ENCODE measurements around the gene SFXN1. TPM values are rescaled to one million over a fixed set of nuclear protein-coding genes. Genes with fewer than 3 reads are reported as not detected.
A peak's percentile ranks its signal among the peaks of the same experiment; 100 is the strongest.

SFXN1 gene
- total and polyA plus RNA-seq, 4 donors = 55.9 to 80.0 (median 76.8) TPM

DNA sequence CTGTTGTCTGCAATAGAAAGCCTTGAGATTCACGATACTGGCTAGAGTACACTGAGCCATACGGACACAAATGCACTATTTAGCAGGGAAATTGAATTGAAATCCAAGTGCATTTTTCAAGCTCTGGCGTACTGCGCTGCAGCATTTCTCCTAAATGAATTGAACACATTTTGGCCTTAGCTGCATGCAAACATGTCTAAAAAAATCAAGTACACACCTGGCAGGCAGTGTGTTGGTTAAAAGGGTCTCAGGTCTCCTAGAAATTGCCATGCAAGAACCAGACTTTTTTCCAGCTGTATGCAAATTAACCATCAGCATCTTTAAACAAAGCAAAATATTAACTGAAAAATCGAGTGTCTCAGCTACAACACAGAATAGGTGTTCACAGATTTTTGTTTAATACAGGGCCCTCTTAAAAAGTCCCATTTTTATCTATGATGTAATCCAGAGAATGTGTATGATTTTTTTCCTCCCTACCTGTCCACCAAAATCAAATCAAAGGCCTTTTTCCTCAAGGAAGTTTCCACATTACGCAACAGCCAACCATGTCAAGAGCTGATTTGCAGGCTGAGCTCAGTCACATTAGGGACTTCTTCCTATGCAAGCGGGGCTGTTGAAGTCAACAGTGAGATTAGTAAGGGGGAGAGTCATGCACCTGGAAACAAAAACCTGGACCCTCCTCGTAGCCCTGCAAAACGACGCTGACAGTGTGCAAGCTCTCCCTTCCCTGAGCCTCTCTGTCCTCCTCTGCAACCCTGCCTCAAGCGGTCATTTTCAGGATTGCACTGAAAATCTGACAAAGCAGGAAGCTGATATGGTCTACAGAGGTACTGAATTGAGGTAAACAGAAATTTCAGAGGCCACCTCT lies 14.1 kb upstream of the SFXN1 start:
- 24% methylated on average over 8 of the region's 11 CpGs for WGBS (ENCODE audit: insufficient coverage)
- H3K4me3 ChIP-seq (ENCODE audit: low read depth, low read length) = no peak overlapping the region

GRCh38 chr5:175464942-175465233 lies 13.5 kb upstream of the SFXN1 start:
- H3K4me1 ChIP-seq (ENCODE audit: control insufficient read depth, insufficient read depth, low read length) = peaks cover 4% of the 10 kb centered on the region
- WGBS (ENCODE audit: insufficient coverage) = no CpG with 5 or more reads among the region's 3 CpGs
- no peaks in the 10 kb centered on the region for H3K36me3 ChIP-seq (ENCODE audit: control insufficient read depth, insufficient read depth, low read length)
- DNase-seq (ENCODE audit: low read depth in 4 of 6, low spot score in 6 of 6) = no peak
- no peaks in the 10 kb centered on the region for H3K9me3 ChIP-seq (ENCODE audit: control insufficient read depth, insufficient read depth, low read length)
- H3K4me3 ChIP-seq (ENCODE audit: low read depth, low read length) = no peak overlapping the region
- H3K27ac ChIP-seq (ENCODE audit: low read depth, low read length) = no peak overlapping the region
- no peaks in the 10 kb centered on the region for H3K27me3 ChIP-seq (ENCODE audit: control insufficient read depth, insufficient read depth, low read length)

More for the DNA sequence above, 14.1 kb upstream of the SFXN1 start:
- H3K27ac ChIP-seq (ENCODE audit: low read depth, low read length) = no peak overlapping the region
- DNase-seq (ENCODE audit: low read depth in 4 of 6, low spot score in 6 of 6) = peak in 4 of 6 donors; percentile 54 to 95 (median 78)
- peaks cover 4% of the 10 kb centered on the region for H3K4me1 ChIP-seq (ENCODE audit: control insufficient read depth, insufficient read depth, low read length)
- H3K27me3 ChIP-seq (ENCODE audit: control insufficient read depth, insufficient read depth, low read length) = no peaks in the 10 kb centered on the region
- H3K9me3 ChIP-seq (ENCODE audit: control insufficient read depth, insufficient read depth, low read length) = no peaks in the 10 kb centered on the region
- H3K36me3 ChIP-seq (ENCODE audit: control insufficient read depth, insufficient read depth, low read length) = no peaks in the 10 kb centered on the region

GRCh38 chr5:175465282-175465681 lies 13.1 kb upstream of the SFXN1 start:
- no peak overlapping the region for H3K27ac ChIP-seq (ENCODE audit: low read depth, low read length)
- DNase-seq (ENCODE audit: low read depth in 4 of 6, low spot score in 6 of 6) = no peak
- H3K4me3 ChIP-seq (ENCODE audit: low read depth, low read length) = no peak overlapping the region
- H3K36me3 ChIP-seq (ENCODE audit: control insufficient read depth, insufficient read depth, low read length) = no peaks in the 10 kb centered on the region
- H3K27me3 ChIP-seq (ENCODE audit: control insufficient read depth, insufficient read depth, low read length) = no peaks in the 10 kb centered on the region
- peaks cover 6% of the 10 kb centered on the region for H3K4me1 ChIP-seq (ENCODE audit: control insufficient read depth, insufficient read depth, low read length)
- 43% methylated on average over 1 of the region's 3 CpGs for whole genome bisulfite sequencing (ENCODE audit: insufficient coverage)
- no peaks in the 10 kb centered on the region for H3K9me3 ChIP-seq (ENCODE audit: control insufficient read depth, insufficient read depth, low read length)

GRCh38 chr5:175466700-175467318 lies 11.6 kb upstream of the SFXN1 start:
- Histone ChIP-seq H3K27me3 (ENCODE audit: control insufficient read depth, insufficient read depth, low read length) (no peaks in the 10 kb centered on the region), H3K4me1 (ENCODE audit: control insufficient read depth, insufficient read depth, low read length) (peaks cover 8% of the 10 kb centered on the region), H3K36me3 (ENCODE audit: control insufficient read depth, insufficient read depth, low read length) (no peaks in the 10 kb centered on the region), H3K27ac (ENCODE audit: low read depth, low read length) (no peak overlapping the region), H3K9me3 (ENCODE audit: control insufficient read depth, insufficient read depth, low read length) (no peaks in the 10 kb centered on the region), H3K4me3 (ENCODE audit: low read depth, low read length) (no peak overlapping the region)
- WGBS (ENCODE audit: insufficient coverage) = 50% methylated on average over 3 of the region's 5 CpGs
- peak in 2 of 6 donors; percentile 61 to 85 for DNase-seq (ENCODE audit: low read depth in 4 of 6, low spot score in 6 of 6)

DNA sequence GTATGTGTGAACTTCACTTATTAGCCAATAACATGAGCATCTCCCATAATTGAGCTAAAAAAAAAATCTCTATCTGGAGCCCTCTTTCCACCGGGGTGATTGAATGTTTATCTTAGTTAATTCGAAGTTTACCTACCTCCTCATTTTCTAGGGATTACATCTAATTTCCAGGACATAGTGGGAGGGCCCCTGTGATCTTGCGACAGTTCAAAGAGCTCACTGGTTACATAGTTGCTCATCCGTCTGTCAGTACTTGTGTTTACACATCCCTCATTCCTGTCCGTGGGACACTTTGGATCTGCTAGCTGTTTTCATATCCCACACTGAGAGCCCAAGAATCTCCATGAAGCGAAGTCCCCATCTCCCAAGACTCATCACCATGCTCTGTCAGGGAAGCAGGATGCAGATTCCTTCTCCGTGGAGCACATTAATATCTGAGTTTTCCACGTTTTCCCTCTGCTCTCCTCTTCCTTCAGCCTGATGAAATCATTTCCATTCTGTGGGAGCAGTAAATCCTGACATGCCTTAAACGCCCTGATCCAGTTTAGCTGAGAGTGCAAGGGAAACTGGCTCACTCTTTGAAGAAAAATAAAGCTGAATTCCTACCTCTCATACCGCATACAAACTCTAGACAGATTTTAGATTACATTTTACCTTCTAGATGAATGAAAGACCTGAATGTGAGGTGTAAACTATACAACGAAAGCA lies 10.2 kb upstream of the SFXN1 start:
- 64% methylated on average over 6 of the region's 11 CpGs for WGBS (ENCODE audit: insufficient coverage)
- no peak for DNase-seq (ENCODE audit: low read depth in 4 of 6, low spot score in 6 of 6)
- H3K4me3 ChIP-seq (ENCODE audit: low read depth, low read length) = no peak overlapping the region
- no peaks in the 10 kb centered on the region for H3K9me3 ChIP-seq (ENCODE audit: control insufficient read depth, insufficient read depth, low read length)
- no peaks in the 10 kb centered on the region for H3K27me3 ChIP-seq (ENCODE audit: control insufficient read depth, insufficient read depth, low read length)
- no peaks in the 10 kb centered on the region for H3K36me3 ChIP-seq (ENCODE audit: control insufficient read depth, insufficient read depth, low read length)
- no peak overlapping the region for H3K27ac ChIP-seq (ENCODE audit: low read depth, low read length)
- H3K4me1 ChIP-seq (ENCODE audit: control insufficient read depth, insufficient read depth, low read length) = peaks cover 8% of the 10 kb centered on the region

DNA sequence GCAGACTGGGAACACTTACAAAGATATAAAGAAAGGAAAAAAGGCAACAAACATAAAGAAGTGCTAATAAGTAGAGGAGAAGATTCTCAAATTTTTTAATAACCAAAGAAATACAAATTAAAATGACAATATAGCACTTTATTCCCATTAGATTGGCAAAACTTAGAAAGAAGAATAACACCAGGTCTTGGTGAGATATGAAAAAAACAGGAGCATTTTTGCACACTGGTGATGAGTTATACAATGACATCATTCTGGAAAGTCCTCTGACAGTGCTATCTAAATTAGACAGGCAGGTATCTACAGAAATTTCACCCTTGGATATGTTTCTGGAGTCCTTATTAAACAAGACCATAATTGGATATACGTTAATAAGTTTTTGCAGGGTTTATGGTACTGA lies 9.5 kb upstream of the SFXN1 start:
- H3K36me3 ChIP-seq (ENCODE audit: control insufficient read depth, insufficient read depth, low read length) = no peaks in the 10 kb centered on the region
- no peak overlapping the region for H3K27ac ChIP-seq (ENCODE audit: low read depth, low read length)
- WGBS (ENCODE audit: insufficient coverage) = no CpG with 5 or more reads among the region's 1 CpG
- no peak for DNase-seq (ENCODE audit: low read depth in 4 of 6, low spot score in 6 of 6)
- H3K9me3 ChIP-seq (ENCODE audit: control insufficient read depth, insufficient read depth, low read length) = no peaks in the 10 kb centered on the region
- no peak overlapping the region for H3K4me3 ChIP-seq (ENCODE audit: low read depth, low read length)
- no peaks in the 10 kb centered on the region for H3K27me3 ChIP-seq (ENCODE audit: control insufficient read depth, insufficient read depth, low read length)
- peaks cover 8% of the 10 kb centered on the region for H3K4me1 ChIP-seq (ENCODE audit: control insufficient read depth, insufficient read depth, low read length)

- DNase-seq (ENCODE audit: low read depth in 4 of 6, low spot score in 6 of 6) = no peak
- Histone ChIP-seq H3K4me1 (ENCODE audit: control insufficient read depth, insufficient read depth, low read length) (peaks cover 8% of the 10 kb centered on the region), H3K9me3 (ENCODE audit: control insufficient read depth, insufficient read depth, low read length) (no peaks in the 10 kb centered on the region), H3K36me3 (ENCODE audit: control insufficient read depth, insufficient read depth, low read length) (no peaks in the 10 kb centered on the region), H3K27ac (ENCODE audit: low read depth, low read length) (no peak overlapping the region), H3K27me3 (ENCODE audit: control insufficient read depth, insufficient read depth, low read length) (no peaks in the 10 kb centered on the region), H3K4me3 (ENCODE audit: low read depth, low read length) (no peak overlapping the region)
- WGBS (ENCODE audit: insufficient coverage) = 64% methylated on average over 3 of the region's 3 CpGs
These were observed 8.4 kb upstream of the SFXN1 start for GRCh38 chr5:175469916-175470315.

DNA sequence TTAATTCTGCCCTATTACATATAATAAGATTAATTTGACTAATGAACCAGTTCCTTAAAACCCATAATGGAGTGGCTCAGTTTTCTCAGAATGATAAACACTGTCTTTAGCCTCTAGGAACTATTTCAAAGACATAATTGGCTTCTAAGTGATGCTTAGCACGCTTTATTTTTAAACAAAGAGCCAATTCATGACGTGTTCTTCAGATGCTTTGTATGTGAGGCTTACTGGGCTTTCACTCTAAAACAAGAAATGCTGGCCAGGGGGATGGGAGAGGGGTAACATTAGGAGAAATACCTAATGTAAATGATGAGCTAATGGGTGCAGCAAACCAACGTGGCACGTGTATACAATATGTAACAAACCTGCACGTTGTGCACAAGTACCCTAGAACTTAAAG lies 7.6 kb upstream of the SFXN1 start:
- no peaks in the 10 kb centered on the region for H3K9me3 ChIP-seq (ENCODE audit: control insufficient read depth, insufficient read depth, low read length)
- H3K36me3 ChIP-seq (ENCODE audit: control insufficient read depth, insufficient read depth, low read length) = no peaks in the 10 kb centered on the region
- H3K4me3 ChIP-seq (ENCODE audit: low read depth, low read length) = no peak overlapping the region
- 13% methylated on average over 1 of the region's 5 CpGs for WGBS (ENCODE audit: insufficient coverage)
- no peak overlapping the region for H3K27ac ChIP-seq (ENCODE audit: low read depth, low read length)
- H3K27me3 ChIP-seq (ENCODE audit: control insufficient read depth, insufficient read depth, low read length) = no peaks in the 10 kb centered on the region
- peak in 3 of 6 donors; percentile 37 to 77 (median 74) for DNase-seq (ENCODE audit: low read depth in 4 of 6, low spot score in 6 of 6)
- H3K4me1 ChIP-seq (ENCODE audit: control insufficient read depth, insufficient read depth, low read length) = peaks cover 8% of the 10 kb centered on the region

- DNase-seq (ENCODE audit: low read depth in 4 of 6, low spot score in 6 of 6) = peak in 1 of 6 donors; percentile 18
- no peak overlapping the region for H3K4me3 ChIP-seq (ENCODE audit: low read depth, low read length)
- H3K27me3 ChIP-seq (ENCODE audit: control insufficient read depth, insufficient read depth, low read length) = no peaks in the 10 kb centered on the region
- no peaks in the 10 kb centered on the region for H3K9me3 ChIP-seq (ENCODE audit: control insufficient read depth, insufficient read depth, low read length)
- 86% methylated on average over 4 of the region's 6 CpGs for WGBS (ENCODE audit: insufficient coverage)
- no peak overlapping the region for H3K27ac ChIP-seq (ENCODE audit: low read depth, low read length)
- H3K36me3 ChIP-seq (ENCODE audit: control insufficient read depth, insufficient read depth, low read length) = no peaks in the 10 kb centered on the region
- peaks cover 5% of the 10 kb centered on the region for H3K4me1 ChIP-seq (ENCODE audit: control insufficient read depth, insufficient read depth, low read length)
These were observed 7.2 kb upstream of the SFXN1 start for GRCh38 chr5:175471196-175471595.

Measured in spinal cord (tissue), 10 donors.